Fibroblast of lung (primary cell): ENCODE data around the gene COG5.

Experiments
- CTCF ChIP-seq, 2 donors: IDR thresholded peaks in 1 of 2; conservative IDR thresholded peaks in 1 of 2; 1 replicate in 1 of 2; 2 replicates in 1 of 2; pipeline ENCODE4 v1.5.1; 2011 to 2012; ENCODE audit warnings: low read length in 2 of 2, control low read depth in 1 of 2, inconsistent platforms in 1 of 2, low read depth in 1 of 2, mild to moderate bottlenecking in 1 of 2
- EZH2 ChIP-seq: IDR thresholded peaks from 2 replicates; pipeline ENCODE4 v1.5.1; 2012; ENCODE audit warnings: low read length, control low read depth, mild to moderate bottlenecking; ENCODE audit errors: missing control alignments

- TF ChIP-seq CTCF (conservative IDR thresholded peaks at IDR 0.05 in 1 of 2, IDR thresholded peaks at IDR 0.05 in 1 of 2; ENCODE audit: low read depth in 1 of 2, low read length in 2 of 2) (peak in 1 of 2 donors; percentile 5), EZH2 (no peak)
Observed at GRCh38 chr7:107152011-107152410, 411.7 kb downstream of the COG5 start.
